A549 (cell line): Measurements from ENCODE around the gene SPCS3.

ENCODE experiments used
- CHD2 ChIP-seq: fragments of 150-350 bp; IDR thresholded peaks from 2 replicates; pipeline ENCODE4 v1.6.1; 2014; ENCODE audit warnings: low read length; ENCODE audit not compliant: partially characterized antibody
- CTCF ChIP-seq: fragments of >200 bp; sonication (Bioruptor Twin); formaldehyde crosslinking; IDR thresholded peaks from 3 replicates; pipeline ENCODE4 v1.5.1; 2016
- ELK1 ChIP-seq: fragments of 150-350 bp; IDR thresholded peaks from 2 replicates; pipeline ENCODE4 v1.6.1; 2014; ENCODE audit warnings: low read depth, mild to moderate bottlenecking, low read length
- HMGXB4 ChIP-seq: fragments of 250-450 bp; sonication (Bioruptor Pico); IDR thresholded peaks from 2 replicates; pipeline ENCODE4 v1.5.0; 2021; ENCODE audit warnings: mild to moderate bottlenecking, moderate library complexity, borderline replicate concordance
- JUNB ChIP-seq: fragments of >200 bp; sonication (Bioruptor Twin); formaldehyde crosslinking; IDR thresholded peaks from 2 replicates; pipeline ENCODE4 v1.6.1; 2016
- KDM1A ChIP-seq: fragments of 200-600 bp; sonication (generic); IDR thresholded peaks from 2 replicates; pipeline ENCODE4 v1.6.1; 2016; ENCODE audit warnings: low read depth, mild to moderate bottlenecking
- KDM5A ChIP-seq: fragments of 200-600 bp; sonication (generic); IDR thresholded peaks from 2 replicates; pipeline ENCODE4 v1.6.1; 2016; ENCODE audit warnings: antibody characterized with exemption, mild to moderate bottlenecking
- REST ChIP-seq: fragments of 200-600 bp; sonication (generic); IDR thresholded peaks from 2 replicates; pipeline ENCODE4 v1.6.1; 2016; ENCODE audit warnings: antibody characterized with exemption, mild to moderate bottlenecking, moderate library complexity

- TF ChIP-seq CTCF: peak; percentile 45
- TF ChIP-seq JUNB: no peak
- TF ChIP-seq KDM1A: no peak
- no peak for TF ChIP-seq KDM5A
- TF ChIP-seq HMGXB4 (CRISPR knock-in tag): no peak
- TF ChIP-seq ELK1: no peak
- no peak for TF ChIP-seq CHD2
- no peak for TF ChIP-seq REST
These were observed 42.4 kb upstream of the SPCS3 start for GRCh38 chr4:176277162-176277904.
